CD4-positive, alpha-beta T cell treated with Interleukin-17A for 1 hour (primary cell): ENCODE data around the gene ZNF180.
"Not testable (repeated sequence)": the region's sequence is repeated elsewhere in the genome, so short reads cannot be mapped to it uniquely, and the experiment has no call there.

Experiments
- DNase-seq: peaks from one replicate; pipeline ENCODE4 v3.0.0-alpha.2; 2020

ZNF180 gene

DNA sequence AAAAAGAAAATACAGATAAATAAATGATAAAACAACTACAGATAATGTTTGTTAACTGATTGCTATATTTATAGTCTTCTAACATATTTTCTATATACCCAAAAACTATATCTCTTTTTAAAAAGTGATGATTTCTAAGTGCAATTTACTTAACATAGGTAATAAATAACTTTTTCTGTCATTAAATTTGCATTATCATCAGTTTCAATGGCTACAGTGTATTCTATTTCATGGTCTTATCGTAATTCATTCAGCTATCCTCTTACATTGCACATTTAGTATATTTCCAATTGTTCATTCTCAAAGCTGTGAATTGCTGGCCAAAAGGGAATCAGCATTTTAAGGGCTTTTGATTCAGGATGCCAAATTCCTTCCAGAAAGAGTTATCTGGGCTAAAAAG is 3.6 kb downstream of the ZNF180 start:
- no peak for DNase-seq

DNA sequence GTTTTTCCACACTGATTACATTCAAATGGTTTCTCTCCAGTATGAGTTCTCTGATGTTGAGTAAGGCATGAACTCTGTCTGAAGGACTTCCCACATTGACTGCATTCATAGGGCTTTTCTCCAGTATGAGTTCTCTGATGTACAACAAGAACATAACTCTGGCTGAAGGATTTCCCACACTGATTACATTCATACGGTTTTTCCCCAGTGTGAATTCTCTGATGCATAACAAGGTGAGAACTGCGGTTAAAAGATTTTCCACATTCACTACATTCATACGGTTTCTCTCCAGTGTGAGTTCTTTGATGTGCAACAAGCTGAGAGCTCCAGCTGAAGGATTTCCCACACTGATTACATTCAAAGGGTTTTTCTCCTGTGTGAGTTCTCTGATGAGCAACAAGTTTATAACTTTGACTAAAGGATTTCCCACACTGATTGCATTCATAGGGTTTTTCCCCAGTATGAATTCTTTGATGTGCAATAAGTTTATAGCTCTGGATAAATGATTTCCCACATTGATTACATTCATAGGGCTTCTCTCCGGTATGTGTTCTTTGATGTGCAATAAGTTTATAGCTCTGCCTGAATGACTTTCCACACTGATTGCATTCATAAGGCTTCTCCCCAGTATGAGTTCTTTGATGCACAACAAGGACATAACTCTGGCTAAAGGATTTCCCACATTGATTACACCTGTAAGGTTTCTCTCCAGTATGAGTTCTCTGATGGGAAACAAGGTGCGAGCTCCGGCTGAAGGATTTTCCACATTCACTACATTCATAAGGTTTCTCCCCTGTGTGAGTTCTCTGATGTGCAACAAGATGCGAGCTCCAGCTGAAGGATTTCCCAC is 23.5 kb downstream of the ZNF180 start:
- peak; percentile 2 for DNase-seq

DNA sequence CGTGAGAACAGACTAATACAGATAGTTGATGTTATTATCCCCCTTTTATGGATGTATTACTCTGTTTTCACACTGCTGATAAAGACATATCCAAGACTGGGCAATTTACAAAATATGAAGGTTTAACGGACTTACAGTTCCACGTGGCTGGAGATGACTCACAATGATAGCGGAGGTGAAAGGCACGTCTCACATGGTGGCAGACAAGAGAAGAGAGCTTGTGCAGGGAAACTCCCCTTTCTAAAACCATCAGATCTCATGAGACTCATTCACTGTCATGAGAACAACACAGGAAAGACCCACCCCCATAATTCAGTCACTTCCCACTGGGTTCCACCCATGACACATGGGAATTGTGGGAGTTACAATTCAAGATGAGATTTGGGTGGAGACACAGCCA is 31.6 kb downstream of the ZNF180 start:
- DNase-seq = not testable (repeated sequence)

DNA sequence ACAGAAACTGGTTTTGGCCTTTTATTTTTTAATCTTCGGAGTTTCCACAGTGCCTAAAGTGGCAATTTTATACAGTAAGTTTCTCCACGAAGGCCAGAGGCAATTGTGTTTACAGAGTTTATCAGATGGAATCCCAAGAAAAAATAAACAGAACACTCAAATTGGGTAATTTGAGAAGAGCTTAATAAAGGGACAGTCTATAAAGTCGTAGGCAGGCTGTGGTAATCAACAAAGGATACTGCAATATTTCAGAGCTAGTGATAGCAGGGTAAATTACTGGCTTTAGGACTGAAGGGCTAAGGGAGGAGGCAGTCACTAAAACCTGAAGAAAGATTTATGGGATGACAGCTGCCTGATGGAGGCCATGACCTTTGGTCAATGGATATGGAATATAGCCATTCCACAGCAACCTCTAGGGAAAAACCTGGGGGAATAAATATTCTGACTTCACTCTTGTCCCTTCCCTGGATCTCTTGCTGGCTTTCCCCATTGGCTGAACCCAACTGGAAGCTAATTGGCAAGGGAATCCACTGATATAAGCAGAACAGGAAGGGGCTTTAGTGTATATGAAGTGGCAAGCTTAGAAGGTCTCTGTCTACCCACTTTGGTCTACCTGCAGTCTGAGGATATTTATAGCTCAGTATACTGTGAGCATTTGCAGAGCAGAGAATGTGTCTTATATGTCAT is 37.6 kb downstream of the ZNF180 start:
- not testable (repeated sequence) for DNase-seq

DNA sequence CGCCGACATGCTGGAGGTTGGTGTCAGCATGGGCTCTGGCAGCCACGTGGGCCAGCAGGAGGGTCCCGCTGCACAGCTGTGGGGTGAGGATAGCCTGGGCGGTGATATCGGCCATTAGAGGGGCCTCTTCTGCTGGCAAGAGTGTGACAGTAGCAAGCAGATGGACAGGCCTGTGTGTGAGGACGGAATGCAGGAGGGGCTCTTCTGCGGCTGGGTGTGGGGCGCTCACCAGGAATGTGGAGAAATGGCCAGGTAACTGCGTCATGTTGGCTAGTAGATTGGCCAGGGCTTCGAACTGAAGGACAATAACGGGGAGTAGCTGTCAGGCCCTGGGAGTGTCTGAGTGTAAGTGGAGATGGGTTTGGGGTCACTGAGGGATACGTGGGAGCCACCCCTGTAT is 44.3 kb downstream of the ZNF180 start:
- not testable (repeated sequence) for DNase-seq

DNA sequence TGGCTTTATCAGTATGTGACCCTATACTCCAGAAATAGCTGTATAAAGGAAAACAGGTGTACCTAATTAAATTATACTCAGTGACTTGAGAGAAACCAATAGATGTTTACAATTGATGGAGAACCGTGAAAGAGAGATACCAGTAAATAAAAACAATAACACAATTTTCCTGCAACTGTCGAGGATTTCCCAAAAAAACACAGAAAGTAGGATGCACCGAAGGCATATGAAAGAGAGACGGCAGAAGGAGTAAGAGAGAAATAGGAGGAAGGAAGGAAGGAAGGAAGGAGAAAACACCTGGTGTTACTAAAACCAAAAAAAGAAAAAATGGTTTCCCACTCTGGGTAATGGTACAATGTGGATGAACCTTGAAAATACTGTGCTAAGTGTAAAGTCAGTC is 45.2 kb downstream of the ZNF180 start:
- no peak for DNase-seq

DNA sequence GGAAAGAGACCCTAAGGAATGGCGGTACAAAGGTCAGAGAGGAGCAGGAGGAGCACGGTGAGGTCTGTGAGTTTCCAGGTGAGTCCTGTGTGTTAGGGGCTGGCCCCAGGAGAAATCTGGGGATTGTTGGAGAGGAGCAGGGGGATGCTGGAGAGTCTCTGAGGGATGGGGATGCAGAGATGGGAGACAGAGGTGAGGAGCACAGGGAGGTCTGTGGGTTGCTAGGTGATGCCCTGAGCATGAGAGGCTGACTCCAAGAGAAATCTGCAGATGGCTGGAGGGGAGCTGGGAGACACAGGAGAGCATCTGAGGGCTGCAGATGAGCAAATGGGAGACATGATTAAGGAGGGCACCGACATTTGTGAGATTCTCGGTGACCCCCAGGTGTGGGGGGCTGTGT is 48.0 kb downstream of the ZNF180 start:
- DNase-seq = no peak

DNA sequence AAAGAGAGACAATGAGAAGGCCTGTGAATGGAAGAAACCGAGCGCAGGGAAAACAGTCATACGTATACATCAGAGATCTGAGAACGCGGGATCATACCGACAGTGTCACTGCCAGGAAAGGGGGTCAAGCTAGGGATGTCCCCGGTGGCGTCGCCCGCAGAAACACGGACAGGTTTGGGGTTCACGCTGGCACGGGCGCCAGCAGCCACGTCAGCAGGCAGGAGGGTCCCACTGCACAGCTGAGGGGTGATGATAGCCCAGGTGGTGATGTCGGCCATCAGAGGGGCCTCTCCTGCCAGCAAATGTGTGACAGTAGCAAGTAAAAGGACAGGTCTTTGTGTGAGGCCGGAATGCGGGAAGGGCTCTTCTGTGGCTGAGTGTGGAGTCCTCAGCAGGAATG is 48.6 kb downstream of the ZNF180 start:
- no peak for DNase-seq

DNA sequence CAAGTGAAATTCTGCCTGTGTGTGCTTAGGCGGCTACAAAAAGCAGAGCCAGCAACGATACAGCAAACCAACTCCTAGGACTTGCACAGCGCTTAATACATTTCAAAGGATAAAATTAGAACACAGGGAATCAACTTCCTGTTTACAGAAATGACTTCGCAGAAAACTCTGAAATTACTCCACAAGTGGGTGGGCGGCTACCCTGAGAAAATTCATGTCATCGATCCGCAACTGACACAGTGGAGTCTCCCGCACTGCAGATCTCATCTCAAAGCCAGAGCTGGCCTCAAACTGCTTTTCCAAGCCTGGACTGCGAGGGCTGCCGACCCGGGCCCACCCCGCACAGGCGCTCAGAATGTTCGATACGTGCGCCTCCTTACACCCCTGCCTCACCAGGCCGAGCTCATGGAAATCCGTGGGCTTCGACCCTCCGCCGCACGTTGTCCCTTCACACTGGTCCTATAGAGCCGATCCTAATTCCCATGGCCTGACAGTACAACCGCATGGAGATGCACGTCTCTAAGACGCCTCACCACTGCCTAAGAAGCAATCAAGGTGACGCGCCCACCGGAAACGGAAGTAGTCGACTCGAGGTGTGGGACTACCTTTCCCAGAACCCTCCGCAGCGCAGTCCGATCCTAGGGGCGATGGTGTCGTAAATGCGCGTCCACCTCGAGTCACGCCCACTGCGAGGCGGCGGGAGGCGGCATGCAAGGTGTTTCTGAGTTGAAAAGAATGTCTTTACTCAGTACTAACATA is 52.2 kb downstream of the ZNF180 start, which contains the start of gene ZNF229:
ZNF229 (minus strand) TSS at position 557 of the 759 bp plus-strand sequence. CDS start 5,625 bp downstream, outside the sequence.
- peak; percentile 70 for DNase-seq

DNA sequence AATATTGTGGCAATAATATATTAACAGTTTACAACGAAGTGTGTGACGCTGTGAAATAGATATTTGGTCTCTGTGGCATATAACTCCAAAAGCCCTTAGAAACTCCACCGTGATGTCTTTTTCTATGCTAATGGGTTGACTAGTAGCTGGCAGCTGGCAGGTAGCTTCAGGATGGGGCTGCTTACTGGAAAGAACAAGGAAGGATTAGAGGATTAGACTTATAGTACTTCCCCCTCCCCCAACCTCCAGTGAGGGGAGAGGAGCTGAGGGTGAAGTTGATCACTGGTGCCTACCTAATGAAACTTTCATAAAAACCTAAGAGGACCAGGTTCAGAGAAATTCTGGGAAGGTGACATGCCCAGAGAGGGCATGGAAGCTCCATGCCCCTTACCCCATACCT is 61.9 kb downstream of the ZNF180 start:
- no peak for DNase-seq

DNA sequence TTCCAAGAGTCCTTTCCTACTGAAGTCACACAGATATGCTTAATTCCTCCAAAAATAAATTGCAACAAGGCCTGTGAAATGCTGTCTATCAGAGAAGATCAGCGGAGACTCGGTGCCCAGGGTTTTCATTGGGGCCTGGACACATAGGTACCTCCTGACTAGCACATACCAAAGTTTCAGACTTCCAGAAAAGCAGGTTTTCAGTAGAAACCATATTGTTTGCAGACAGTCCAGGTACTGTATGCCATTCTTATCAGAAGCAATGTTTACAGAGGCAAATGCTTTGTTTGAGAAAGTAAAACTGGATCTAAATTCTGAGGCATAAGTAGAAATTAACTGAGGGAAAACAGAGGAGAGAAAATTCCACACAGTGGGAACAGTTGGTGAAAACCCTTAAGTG is 64.9 kb downstream of the ZNF180 start:
- no peak for DNase-seq

DNA sequence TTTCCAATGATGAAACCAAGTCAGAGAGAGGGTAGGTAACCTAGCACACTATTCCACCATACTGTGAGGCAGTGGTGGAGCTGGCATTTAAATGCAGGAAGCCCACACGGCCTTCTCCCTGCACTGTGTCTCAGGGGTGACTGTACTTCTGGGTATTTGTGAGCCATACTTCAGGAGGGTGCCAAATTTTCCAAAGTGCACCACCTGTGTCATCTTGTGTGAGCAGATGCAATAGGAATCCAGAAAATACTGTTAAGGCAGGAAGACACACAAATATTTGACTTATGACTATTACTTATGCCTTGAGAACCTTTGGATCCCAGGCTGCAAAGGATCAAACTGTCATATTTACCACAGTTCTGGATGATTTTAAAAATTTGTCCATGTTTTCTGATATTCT is 69.4 kb downstream of the ZNF180 start:
- no peak for DNase-seq
